Measurements from ENCODE around the gene GRM8.
"Not testable (repeated sequence)": the region's sequence is repeated elsewhere in the genome, so short reads cannot be mapped to it uniquely, and the experiment has no call there.

Gene GRM8

DNA sequence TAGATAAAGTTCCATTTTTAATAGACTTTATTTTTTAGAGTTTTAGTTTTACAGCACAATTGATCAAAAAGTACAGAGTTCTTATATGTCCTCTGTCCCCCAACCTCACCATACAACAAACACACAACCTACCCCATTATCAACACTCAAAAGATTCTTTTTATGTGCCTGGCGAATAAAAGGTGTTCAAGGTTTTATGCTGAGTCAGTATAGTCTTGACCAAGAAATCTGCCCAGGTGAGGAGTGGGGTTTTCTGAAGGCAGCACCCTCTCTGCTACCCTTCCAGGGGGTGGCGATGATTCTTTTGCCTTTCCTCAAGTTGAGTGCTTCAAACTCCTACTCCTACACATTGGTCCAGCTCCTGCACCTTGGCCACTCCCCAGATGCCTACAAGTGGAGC is 222.9 kb downstream of the GRM8 start:
- DNase-seq (ENCODE audit: low read depth) = no peak

DNA sequence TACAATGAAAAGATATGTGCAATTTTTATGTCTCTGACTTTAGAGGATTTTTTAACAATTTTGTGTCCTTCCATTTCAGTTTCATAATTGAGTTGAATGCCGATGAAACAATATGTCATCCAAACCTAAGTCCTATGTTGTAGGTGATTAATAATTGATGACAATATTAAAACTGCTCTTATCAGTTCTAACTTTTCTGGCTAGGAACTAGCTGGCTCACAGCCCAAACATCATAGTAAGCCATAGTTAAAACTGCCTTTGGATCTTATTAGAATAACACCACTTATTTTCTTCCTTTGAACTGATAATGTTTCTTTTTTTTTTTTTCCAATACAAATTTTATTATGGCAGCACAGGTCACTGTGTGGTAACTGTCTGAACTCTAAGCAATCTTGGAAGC is 230.9 kb downstream of the GRM8 start:
- DNase-seq (ENCODE audit: low read depth) = no peak

GRCh38 chr7:127021019-127021738 is 231.6 kb downstream of the GRM8 start:
- DNase-seq (ENCODE audit: low read depth) = no peak

DNA sequence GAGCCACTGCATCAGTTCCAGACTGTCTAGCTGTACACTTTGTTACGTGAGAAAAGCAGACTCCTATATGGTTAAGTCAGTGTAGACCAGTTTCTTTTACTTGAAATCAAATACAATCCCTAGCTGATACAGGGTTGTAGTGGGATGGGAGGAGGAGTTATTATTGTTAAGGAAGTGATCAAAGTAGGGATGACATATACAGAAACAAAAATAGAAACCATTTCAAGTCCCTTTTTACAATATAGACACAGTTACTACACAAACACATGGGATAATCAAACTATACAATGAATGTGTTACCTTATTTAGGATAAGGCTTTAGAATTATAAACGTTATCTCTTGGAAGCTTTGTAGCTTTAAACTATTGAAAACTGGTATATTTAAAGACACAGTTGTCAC is 233.9 kb downstream of the GRM8 start:
- no peak for DNase-seq (ENCODE audit: low read depth)

GRCh38 chr7:127017196-127017595 is 235.5 kb downstream of the GRM8 start:
- no peak for DNase-seq (ENCODE audit: low read depth)

- DNase-seq (ENCODE audit: low read depth) = no peak
These were observed 252.0 kb downstream of the GRM8 start for GRCh38 chr7:127000725-127001124.

DNA sequence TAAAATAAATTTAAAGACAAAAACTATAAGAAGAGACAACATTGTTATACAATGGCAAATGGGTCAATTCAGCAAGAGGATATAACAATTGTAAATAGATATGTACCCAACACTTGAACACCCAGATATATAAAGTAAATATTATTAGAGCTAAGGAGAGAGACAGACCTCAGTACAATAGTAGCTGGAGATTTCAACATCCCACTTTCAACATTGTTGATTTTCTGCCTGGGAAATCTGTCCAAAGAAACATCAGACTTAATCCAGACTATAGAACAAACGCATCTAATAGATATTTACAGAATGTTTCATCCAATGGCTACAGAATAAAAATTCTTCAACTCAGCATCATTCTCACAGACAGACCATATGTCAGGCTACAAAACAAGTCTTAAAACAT is 256.1 kb downstream of the GRM8 start:
- DNase-seq (ENCODE audit: low read depth) = no peak

GRCh38 chr7:126993626-126994213 is 259.0 kb downstream of the GRM8 start:
- no peak for DNase-seq (ENCODE audit: low read depth)

DNA sequence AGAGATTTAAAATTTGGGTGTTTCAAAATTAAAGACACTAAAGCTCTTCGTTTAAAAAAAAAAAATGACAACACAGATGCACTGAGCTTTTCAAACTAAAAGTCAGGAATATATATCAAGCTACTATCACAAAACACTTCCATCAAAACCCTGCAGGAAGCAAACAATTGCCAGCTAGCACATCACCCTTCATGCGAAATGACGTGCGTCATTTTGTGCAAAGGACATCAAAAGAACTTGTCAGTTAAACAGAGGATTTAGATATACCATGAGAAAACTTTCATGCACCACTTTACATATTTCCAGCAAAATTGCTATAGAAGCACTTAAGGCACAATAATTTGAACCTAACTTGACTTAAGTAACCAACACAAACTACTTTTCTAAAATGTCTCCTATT is 264.7 kb downstream of the GRM8 start:
- no peak for DNase-seq (ENCODE audit: low read depth)

- no peak for DNase-seq (ENCODE audit: low read depth)
These were observed 273.0 kb downstream of the GRM8 start for GRCh38 chr7:126979722-126980121.

GRCh38 chr7:126978865-126979264 is 273.9 kb downstream of the GRM8 start:
- DNase-seq (ENCODE audit: low read depth) = no peak

GRCh38 chr7:126973066-126973465 is 279.7 kb downstream of the GRM8 start:
- no peak for DNase-seq (ENCODE audit: low read depth)

- DNase-seq (ENCODE audit: low read depth) = no peak
These were observed 280.2 kb downstream of the GRM8 start for GRCh38 chr7:126972571-126972970.

- DNase-seq (ENCODE audit: low read depth) = no peak
These were observed 293.1 kb downstream of the GRM8 start for GRCh38 chr7:126959649-126960048.

DNA sequence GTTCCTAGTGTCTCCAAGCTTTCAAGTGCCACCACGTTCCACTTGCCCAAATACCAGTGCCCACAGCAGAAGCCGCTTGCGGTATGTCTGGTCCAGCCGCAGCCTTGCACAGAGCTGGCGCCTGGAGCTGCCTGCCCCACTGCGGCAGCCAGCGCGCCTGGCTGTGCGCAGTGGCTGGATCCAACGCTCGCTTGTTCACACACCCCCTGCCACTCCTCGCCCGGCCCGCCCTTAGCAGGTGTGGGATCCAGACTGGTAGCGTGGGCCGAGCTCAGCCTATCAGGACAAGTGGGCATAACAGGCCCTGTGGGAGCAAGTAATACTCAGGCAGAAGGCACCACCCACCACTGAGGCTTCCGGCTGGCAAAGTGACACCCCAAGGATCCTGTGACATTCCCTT is 294.4 kb downstream of the GRM8 start:
- no peak for DNase-seq (ENCODE audit: low read depth)

GRCh38 chr7:126957443-126957842 is 295.3 kb downstream of the GRM8 start:
- DNase-seq (ENCODE audit: low read depth) = no peak

- no peak for DNase-seq (ENCODE audit: low read depth)
These were observed 299.3 kb downstream of the GRM8 start for GRCh38 chr7:126953461-126953860.

DNA sequence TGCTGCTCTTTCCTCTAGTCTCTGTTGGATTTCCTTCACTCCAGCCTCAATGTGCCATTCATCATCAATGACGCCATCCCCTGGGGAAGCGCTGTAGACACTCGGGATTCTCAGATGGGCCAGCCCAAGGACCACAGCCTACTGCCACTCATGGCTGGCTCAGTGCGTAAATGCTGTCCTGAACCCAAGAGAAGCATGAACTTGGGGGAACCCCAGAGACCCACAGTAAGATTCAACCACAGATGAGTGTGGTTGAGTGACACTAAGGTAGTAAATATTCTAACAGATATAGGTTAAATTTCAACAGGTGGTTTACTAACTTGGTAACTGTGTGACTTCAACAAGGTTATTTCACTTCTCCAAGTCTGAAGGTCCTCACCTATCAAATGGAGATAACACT is 304.1 kb downstream of the GRM8 start:
- no peak for DNase-seq (ENCODE audit: low read depth)

GRCh38 chr7:126940723-126941307 is 311.9 kb downstream of the GRM8 start:
- no peak for DNase-seq (ENCODE audit: low read depth)

DNA sequence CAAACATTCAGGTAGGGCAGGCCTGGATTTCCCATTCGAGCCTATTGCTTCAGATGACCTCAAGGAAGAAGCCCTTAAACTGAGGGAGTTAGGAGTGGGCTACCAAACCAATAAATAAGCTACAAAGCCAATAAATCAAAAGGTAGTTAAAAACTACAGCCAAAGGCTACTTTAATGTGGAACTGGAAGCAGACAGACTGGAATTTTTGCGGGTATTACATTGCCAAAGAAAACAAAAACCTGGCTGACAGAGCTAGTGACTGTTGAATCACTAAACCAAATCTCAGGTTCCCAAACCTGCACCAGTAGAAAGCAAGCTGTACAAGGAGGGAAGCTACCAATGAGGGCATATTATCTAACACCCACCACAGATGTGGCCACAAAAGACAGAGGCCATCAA is 315.6 kb downstream of the GRM8 start:
- DNase-seq (ENCODE audit: low read depth) = no peak

DNA sequence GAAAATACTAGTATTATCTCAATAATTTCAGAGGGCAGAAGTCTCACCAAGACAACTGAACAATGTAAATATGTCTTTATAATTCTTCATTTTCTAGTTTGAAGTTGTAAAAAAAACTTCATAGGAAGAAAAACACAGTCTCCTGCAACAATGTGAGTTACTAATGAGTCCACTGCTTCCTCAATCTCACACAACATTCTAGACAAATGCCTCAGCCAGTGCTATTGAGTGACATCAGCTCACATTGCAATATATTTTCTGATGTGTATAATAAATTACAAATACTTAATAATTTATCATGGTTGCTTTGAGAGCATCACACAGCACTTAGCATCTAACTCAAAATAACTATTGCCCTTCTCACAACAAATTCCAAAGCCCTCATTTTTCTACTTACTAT is 321.2 kb downstream of the GRM8 start:
- DNase-seq (ENCODE audit: low read depth) = no peak

- DNase-seq (ENCODE audit: low read depth) = no peak
These were observed 322.6 kb downstream of the GRM8 start for GRCh38 chr7:126930166-126930565.

- no peak for DNase-seq (ENCODE audit: low read depth)
These were observed 328.3 kb downstream of the GRM8 start for GRCh38 chr7:126924477-126924876.

DNA sequence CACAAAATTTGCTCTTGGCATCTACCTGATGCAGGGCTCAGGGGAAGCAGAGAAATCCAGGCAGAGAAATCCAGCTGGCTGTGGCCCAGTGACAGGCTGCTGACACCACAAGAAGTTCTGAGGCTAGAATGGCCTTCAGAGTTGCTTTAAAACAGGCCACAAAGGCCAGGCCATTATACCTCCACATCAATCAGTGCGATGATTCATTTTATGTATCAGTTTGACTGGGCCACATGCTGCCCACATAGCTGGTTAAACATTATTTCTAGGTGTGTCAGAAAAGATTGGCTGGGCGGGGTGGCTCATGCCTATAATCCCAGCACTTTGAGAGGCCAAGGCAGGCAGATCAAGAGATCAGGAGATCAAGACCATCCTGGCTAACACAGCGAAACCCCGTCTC is 341.1 kb downstream of the GRM8 start:
- not testable (repeated sequence) for DNase-seq (ENCODE audit: low read depth)

All from stimulated activated CD4-positive, alpha-beta T cell treated with anti-CD3 and anti-CD28 coated beads, Interleukin-2, amount 100 ng/mL, for 4 hours (primary cell).